Measurements from ENCODE around the gene GLB1L2.
"Not testable (repeated sequence)": the region's sequence is repeated elsewhere in the genome, so short reads cannot be mapped to it uniquely, and the experiment has no call there.

GLB1L2 gene

GRCh38 chr11:134331354-134332188, at the start of gene GLB1L2:
GLB1L2 (plus strand) TSS chr11:134331988; CDS start chr11:134332062, 74 bp downstream.
- no peak for FAIRE-seq

GRCh38 chr11:134282121-134283045, 49.4 kb upstream of the GLB1L2 start:
- no peak for FAIRE-seq

GRCh38 chr11:134283461-134284230, 48.1 kb upstream of the GLB1L2 start:
- FAIRE-seq, result no peak

GRCh38 chr11:134284349-134284748, 47.4 kb upstream of the GLB1L2 start:
- not testable (repeated sequence) for FAIRE-seq

GRCh38 chr11:134287561-134287960, 44.2 kb upstream of the GLB1L2 start:
- no peak for FAIRE-seq

GRCh38 chr11:134288486-134288885, 43.3 kb upstream of the GLB1L2 start:
- FAIRE-seq, result no peak

GRCh38 chr11:134289167-134289566, 42.6 kb upstream of the GLB1L2 start:
- FAIRE-seq, result no peak

- FAIRE-seq, result no peak
Observed at GRCh38 chr11:134289789-134290188, 42.0 kb upstream of the GLB1L2 start.

GRCh38 chr11:134290646-134291045, 41.1 kb upstream of the GLB1L2 start:
- no peak for FAIRE-seq

- FAIRE-seq, result no peak
Observed at GRCh38 chr11:134291196-134291595, 40.6 kb upstream of the GLB1L2 start.

- no peak for FAIRE-seq
Observed at GRCh38 chr11:134292661-134293060, 39.1 kb upstream of the GLB1L2 start.

GRCh38 chr11:134293119-134294113, 38.4 kb upstream of the GLB1L2 start:
- FAIRE-seq, result no peak

GRCh38 chr11:134294664-134295063, 37.1 kb upstream of the GLB1L2 start:
- no peak for FAIRE-seq

- no peak for FAIRE-seq
Observed at GRCh38 chr11:134312223-134312622, 19.6 kb upstream of the GLB1L2 start.

- FAIRE-seq, result no peak
Observed at GRCh38 chr11:134312807-134313206, 19.0 kb upstream of the GLB1L2 start.

GRCh38 chr11:134313379-134313778, 18.4 kb upstream of the GLB1L2 start:
- FAIRE-seq, result no peak

GRCh38 chr11:134313821-134314607, 17.8 kb upstream of the GLB1L2 start:
- no peak for FAIRE-seq

- FAIRE-seq, result no peak
Observed at GRCh38 chr11:134317103-134317502, 14.7 kb upstream of the GLB1L2 start.

GRCh38 chr11:134321373-134321772, 10.4 kb upstream of the GLB1L2 start:
- FAIRE-seq, result not testable (repeated sequence)

- no peak for FAIRE-seq
Observed at GRCh38 chr11:134322553-134322952, 9.2 kb upstream of the GLB1L2 start.

- no peak for FAIRE-seq
Observed at GRCh38 chr11:134328433-134328832, 3.4 kb upstream of the GLB1L2 start.

Measured in endometrium (tissue), 2 donors.